SJCRH30 (cell line): ENCODE results near the gene CCDC34. TPM values are rescaled to one million over a fixed set of nuclear protein-coding genes. Genes with fewer than 3 reads are reported as not detected.
"Not testable (repeated sequence)": the region's sequence is repeated elsewhere in the genome, so short reads cannot be mapped to it uniquely, and the experiment has no call there.

Experiments
- DNase-seq, 2 experiments: peaks; one replicate each; pipeline ENCODE4 v3.0.0-alpha.2; 2015 to 2020
- H3K27ac ChIP-seq: fragments of 250-450 bp; sonication (Bioruptor Pico); 2 replicates; pipeline ENCODE4 v1.5.1; 2020; ENCODE audit warnings: mild to moderate bottlenecking, moderate library complexity
- H3K27me3 ChIP-seq: fragments of 250-450 bp; sonication (Bioruptor Pico); 2 replicates; pipeline ENCODE4 v1.5.1; 2020; ENCODE audit warnings: mild to moderate bottlenecking, moderate library complexity
- H3K36me3 ChIP-seq: fragments of 250-450 bp; sonication (Bioruptor Pico); 2 replicates; pipeline ENCODE4 v1.5.1; 2020; ENCODE audit warnings: mild to moderate bottlenecking, moderate library complexity
- H3K4me1 ChIP-seq: fragments of 250-450 bp; sonication (Bioruptor Pico); 2 replicates; pipeline ENCODE4 v1.5.1; 2020; ENCODE audit warnings: mild to moderate bottlenecking, moderate library complexity
- H3K4me3 ChIP-seq: fragments of 250-450 bp; sonication (Bioruptor Pico); 2 replicates; pipeline ENCODE4 v1.5.1; 2020; ENCODE audit warnings: mild to moderate bottlenecking, moderate library complexity
- H3K9me3 ChIP-seq: fragments of 250-450 bp; sonication (Bioruptor Pico); replicated peaks from 2 replicates; pipeline ENCODE4 v1.5.1; 2020; ENCODE audit warnings: mild to moderate bottlenecking, moderate library complexity
- total RNA-seq: library from RNA; depleted of rRNA; stranded (reverse); fragments of >200 nt; shearing (Covaris generic); gene quantifications from 2 replicates; pipeline ENCODE4 v1.2.3, GENCODE V29; 2014

CCDC34 gene
- total RNA-seq, 1 experiment from 2014 or later, result 58.8 TPM

GRCh38 chr11:27334764-27335163, 28.3 kb downstream of the CCDC34 start:
- Histone ChIP-seq H3K36me3 (peaks cover 28% of the 10 kb centered on the region), H3K4me1 (peaks cover 29% of the 10 kb centered on the region)
- H3K27me3 ChIP-seq, H3K4me3 ChIP-seq, H3K27ac ChIP-seq, DNase-seq, H3K9me3 ChIP-seq: not testable (repeated sequence)

- Histone ChIP-seq H3K36me3 (peaks cover 14% of the 10 kb centered on the region), H3K27ac (0 out of 2 replicates have a peak overlapping the region, but pooled peaks have one; percentile 13), H3K9me3 (peaks cover 13% of the 10 kb centered on the region), H3K27me3 (no peaks in the 10 kb centered on the region), H3K4me3 (no peak overlapping the region), H3K4me1 (peaks cover 34% of the 10 kb centered on the region)
- DNase-seq, result peak in 1 of 2 experiments; percentile 28
These were observed 31.0 kb downstream of the CCDC34 start for GRCh38 chr11:27331981-27332380.

- peak overlapping the region; percentile 66 for H3K27ac ChIP-seq
- peaks cover 34% of the 10 kb centered on the region for H3K4me1 ChIP-seq
- H3K36me3 ChIP-seq, result peaks cover 8% of the 10 kb centered on the region
- DNase-seq, result no peak
- H3K27me3 ChIP-seq, result no peaks in the 10 kb centered on the region
- H3K9me3 ChIP-seq, result peaks cover 21% of the 10 kb centered on the region
- no peak overlapping the region for H3K4me3 ChIP-seq
These were observed 32.3 kb downstream of the CCDC34 start for GRCh38 chr11:27330633-27331270.

- Histone ChIP-seq H3K36me3 (peaks cover 3% of the 10 kb centered on the region; the same call in 1 of the 2 replicates), H3K4me1 (peaks cover 34% of the 10 kb centered on the region), H3K9me3 (peaks cover 21% of the 10 kb centered on the region), H3K4me3 (no peak overlapping the region), H3K27me3 (no peaks in the 10 kb centered on the region), H3K27ac (peak overlapping the region; percentile 66)
- DNase-seq, result peak; percentile 29 to 60
These were observed 33.0 kb downstream of the CCDC34 start for GRCh38 chr11:27329867-27330632.

GRCh38 chr11:27328614-27329013, 34.4 kb downstream of the CCDC34 start:
- H3K27me3 ChIP-seq, result no peaks in the 10 kb centered on the region

GRCh38 chr11:27327064-27327463, 36.0 kb downstream of the CCDC34 start:
- H3K36me3 ChIP-seq, result not testable (repeated sequence)

More at GRCh38 chr11:27328614-27329013, 34.4 kb downstream of the CCDC34 start:
- Histone ChIP-seq H3K36me3 (peaks cover 3% of the 10 kb centered on the region; the same call in 1 of the 2 replicates), H3K4me3 (no peak overlapping the region), H3K4me1 (peaks cover 34% of the 10 kb centered on the region), H3K9me3 (peaks cover 21% of the 10 kb centered on the region), H3K27ac (no peak overlapping the region)
- no peak for DNase-seq

GRCh38 chr11:27322196-27322595, 40.8 kb downstream of the CCDC34 start:
- not testable (repeated sequence) for DNase-seq, H3K4me3 ChIP-seq, H3K27me3 ChIP-seq, H3K4me1 ChIP-seq, H3K36me3 ChIP-seq, H3K27ac ChIP-seq
- H3K9me3 ChIP-seq, result peaks cover 15% of the 10 kb centered on the region; the same call in 1 of the 2 replicates

More at GRCh38 chr11:27327064-27327463, 36.0 kb downstream of the CCDC34 start:
- not testable (repeated sequence) for H3K27ac ChIP-seq, H3K4me3 ChIP-seq, H3K27me3 ChIP-seq, DNase-seq
- H3K9me3 ChIP-seq, result peaks cover 24% of the 10 kb centered on the region
- peaks cover 28% of the 10 kb centered on the region for H3K4me1 ChIP-seq

- DNase-seq, H3K36me3 ChIP-seq, H3K27me3 ChIP-seq, H3K4me1 ChIP-seq, H3K4me3 ChIP-seq, H3K9me3 ChIP-seq, H3K27ac ChIP-seq: not testable (repeated sequence)
These were observed 41.7 kb downstream of the CCDC34 start for GRCh38 chr11:27321340-27321739.

GRCh38 chr11:27319072-27319471, 43.9 kb downstream of the CCDC34 start:
- 0 out of 2 replicates have a peak, but pooled peaks cover 6% of the 10 kb centered on the region for H3K9me3 ChIP-seq
- no peaks in the 10 kb centered on the region for H3K36me3 ChIP-seq
- no peaks in the 10 kb centered on the region for H3K4me1 ChIP-seq
- H3K27ac ChIP-seq, result no peak overlapping the region
- no peak overlapping the region for H3K4me3 ChIP-seq
- DNase-seq, result no peak
- H3K27me3 ChIP-seq, result no peaks in the 10 kb centered on the region

GRCh38 chr11:27317751-27318150, 45.3 kb downstream of the CCDC34 start:
- Histone ChIP-seq H3K4me1 (no peaks in the 10 kb centered on the region), H3K4me3 (no peak overlapping the region), H3K27me3 (no peaks in the 10 kb centered on the region), H3K27ac (no peak overlapping the region), H3K9me3 (0 out of 2 replicates have a peak, but pooled peaks cover 6% of the 10 kb centered on the region), H3K36me3 (no peaks in the 10 kb centered on the region)
- DNase-seq, result peak; percentile 17 to 39

- Histone ChIP-seq H3K9me3 (no peaks in the 10 kb centered on the region), H3K4me1 (no peaks in the 10 kb centered on the region), H3K36me3 (no peaks in the 10 kb centered on the region), H3K27ac (no peak overlapping the region), H3K27me3 (no peaks in the 10 kb centered on the region), H3K4me3 (no peak overlapping the region)
- no peak for DNase-seq
These were observed 47.2 kb downstream of the CCDC34 start for GRCh38 chr11:27315836-27316235.

GRCh38 chr11:27313157-27313821, 49.7 kb downstream of the CCDC34 start:
- no peak overlapping the region for H3K27ac ChIP-seq
- DNase-seq, result no peak
- H3K27me3 ChIP-seq, result no peaks in the 10 kb centered on the region
- H3K4me1 ChIP-seq, result no peaks in the 10 kb centered on the region
- H3K36me3 ChIP-seq, result no peaks in the 10 kb centered on the region
- H3K9me3 ChIP-seq, result no peaks in the 10 kb centered on the region
- no peak overlapping the region for H3K4me3 ChIP-seq

GRCh38 chr11:27312110-27312509, 50.9 kb downstream of the CCDC34 start:
- H3K36me3 ChIP-seq, result no peaks in the 10 kb centered on the region
- H3K4me3 ChIP-seq, result no peak overlapping the region
- H3K9me3 ChIP-seq, result no peaks in the 10 kb centered on the region
- no peaks in the 10 kb centered on the region for H3K4me1 ChIP-seq
- no peak for DNase-seq
- no peak overlapping the region for H3K27ac ChIP-seq
- no peaks in the 10 kb centered on the region for H3K27me3 ChIP-seq

- no peak overlapping the region for H3K4me3 ChIP-seq
- H3K27me3 ChIP-seq, result no peaks in the 10 kb centered on the region
- H3K9me3 ChIP-seq, result no peaks in the 10 kb centered on the region
- no peak for DNase-seq
- no peak overlapping the region for H3K27ac ChIP-seq
- no peaks in the 10 kb centered on the region for H3K4me1 ChIP-seq
- no peaks in the 10 kb centered on the region for H3K36me3 ChIP-seq
These were observed 52.3 kb downstream of the CCDC34 start for GRCh38 chr11:27310707-27311106.

GRCh38 chr11:27310182-27310581, 52.8 kb downstream of the CCDC34 start:
- Histone ChIP-seq H3K36me3 (no peaks in the 10 kb centered on the region), H3K27ac (no peak overlapping the region), H3K27me3 (no peaks in the 10 kb centered on the region), H3K4me1 (no peaks in the 10 kb centered on the region), H3K4me3 (no peak overlapping the region), H3K9me3 (no peaks in the 10 kb centered on the region)
- no peak for DNase-seq
